HEK293 (cell line): ENCODE data around the gene TMEM79.

Experiments
- CTCF ChIA-PET: fragments of 350-600 bp; formaldehyde crosslinking; extraction: SDS; loops from one replicate; lab custom pipeline; 2021; ENCODE audit warnings: antibody characterized with exemption; lab: Yijun Ruan, JAX
- POLR2A ChIA-PET: fragments of 300-600 bp; formaldehyde crosslinking; extraction: SDS; loops from one replicate; lab custom pipeline; 2020; ENCODE audit warnings: antibody characterized with exemption, inconsistent platforms; lab: Yijun Ruan, JAX
- H3K27ac ChIP-seq: fragments of 200-500 bp; sonication (Bioruptor generic); 2 replicates; pipeline ENCODE4 v1.5.1; 2014; ENCODE audit warnings: low read depth, low read length, control low read depth, inconsistent platforms; ENCODE audit errors: extremely low read depth
- H3K36me3 ChIP-seq, 2 experiments: fragments of 200-500 bp in 1 of 2; sonication (Bioruptor generic) in 1 of 2; 1 replicate in 1 of 2; 2 replicates in 1 of 2; pipeline ENCODE4 v1.5.1; 2014 to 2017; ENCODE audit warnings: inconsistent platforms in 2 of 2, low read length in 2 of 2; ENCODE audit not compliant: control insufficient read depth in 2 of 2, insufficient read depth in 1 of 2
- H3K4me1 ChIP-seq: fragments of 200-500 bp; sonication (Bioruptor generic); 2 replicates; pipeline ENCODE4 v1.5.1; 2014; ENCODE audit warnings: mild to moderate bottlenecking, low read length, inconsistent platforms; ENCODE audit not compliant: control insufficient read depth, insufficient read depth
- H3K4me3 ChIP-seq: 2 replicates; pipeline ENCODE4 v1.5.1; 2011; ENCODE audit warnings: low read depth, mild to moderate bottlenecking, control low read depth, low read length, moderate library complexity
- H3K9me3 ChIP-seq: fragments of 200-500 bp; sonication (Bioruptor generic); 2 replicates; pipeline ENCODE4 v1.5.1; 2014; ENCODE audit warnings: low read depth, low read length, inconsistent platforms; ENCODE audit not compliant: control insufficient read depth, insufficient read depth
- BCL11B ChIP-seq: fragments of 450-650 bp; formaldehyde crosslinking; IDR thresholded peaks from 2 replicates; pipeline ENCODE4 v1.5.1; 2016; ENCODE audit warnings: low read depth, missing biosample characterization, missing genetic modification characterization
- GFI1B ChIP-seq: fragments of 450-650 bp; formaldehyde crosslinking; IDR thresholded peaks from 2 replicates; pipeline ENCODE4 v1.5.1; 2016; ENCODE audit warnings: missing biosample characterization, missing genetic modification characterization
- GLIS1 ChIP-seq: fragments of 450-650 bp; formaldehyde crosslinking; IDR thresholded peaks from 2 replicates; pipeline ENCODE4 v1.5.1; 2016; ENCODE audit warnings: missing biosample characterization, missing genetic modification characterization
- GLIS2 ChIP-seq: fragments of 450-650 bp; formaldehyde crosslinking; IDR thresholded peaks from 2 replicates; pipeline ENCODE4 v1.5.1; 2016; ENCODE audit warnings: missing biosample characterization, missing genetic modification characterization
- IKZF3 ChIP-seq: fragments of 450-650 bp; IDR thresholded peaks from 2 replicates; pipeline ENCODE4 v1.5.0; 2018; ENCODE audit warnings: missing biosample characterization, mild to moderate bottlenecking, missing genetic modification characterization, moderate library complexity
- KLF9 ChIP-seq: fragments of 450-650 bp; formaldehyde crosslinking; IDR thresholded peaks from 2 replicates; pipeline ENCODE4 v1.5.1; 2016; ENCODE audit warnings: missing biosample characterization, missing genetic modification characterization, low read depth
- SCRT2 ChIP-seq: fragments of 450-650 bp; formaldehyde crosslinking; IDR thresholded peaks from 2 replicates; pipeline ENCODE4 v1.5.1; 2016; ENCODE audit warnings: missing biosample characterization, missing genetic modification characterization
- ZBTB1 ChIP-seq: fragments of 450-650 bp; formaldehyde crosslinking; IDR thresholded peaks from 2 replicates; pipeline ENCODE4 v1.5.1; 2016; ENCODE audit warnings: missing biosample characterization, missing genetic modification characterization
- ZIC2 ChIP-seq: fragments of 450-650 bp; formaldehyde crosslinking; IDR thresholded peaks from 2 replicates; pipeline ENCODE4 v1.5.1; 2016; ENCODE audit warnings: missing biosample characterization, missing genetic modification characterization
- ZNF19 ChIP-seq: fragments of 450-650 bp; formaldehyde crosslinking; IDR thresholded peaks from 2 replicates; pipeline ENCODE4; 2016; ENCODE audit warnings: missing biosample characterization, missing genetic modification characterization, low read depth
- ZNF302 ChIP-seq: fragments of 450-650 bp; formaldehyde crosslinking; IDR thresholded peaks from 2 replicates; pipeline ENCODE4 v1.5.1; 2016; ENCODE audit warnings: missing biosample characterization, missing genetic modification characterization, low read depth
- ZNF354C ChIP-seq: fragments of 450-650 bp; formaldehyde crosslinking; IDR thresholded peaks from 2 replicates; pipeline ENCODE4 v1.5.1; 2016; ENCODE audit warnings: missing biosample characterization, missing genetic modification characterization, low read depth, borderline replicate concordance
- ZNF600 ChIP-seq: fragments of 450-650 bp; formaldehyde crosslinking; IDR thresholded peaks from 2 replicates; pipeline ENCODE4 v1.5.1; 2016; ENCODE audit warnings: missing biosample characterization, missing genetic modification characterization
- ZNF626 ChIP-seq: fragments of 450-650 bp; sonication (Bioruptor Pico); formaldehyde crosslinking; IDR thresholded peaks from 2 replicates; pipeline ENCODE4 v1.5.1; 2018; ENCODE audit warnings: missing biosample characterization, missing genetic modification characterization, inconsistent platforms
- TF ChIP-seq, protein P1 (sequence below): fragments of 450-650 bp; formaldehyde crosslinking; IDR thresholded peaks from 2 replicates; pipeline ENCODE4 v1.5.1; 2016; ENCODE audit warnings: missing biosample characterization, missing genetic modification characterization

Gene TMEM79

GRCh38 chr1:156241926-156242325, 42.2 kb upstream of the TMEM79 start, which contains the start of gene BGLAP:
Gene BGLAP (plus strand): TSS chr1:156242184. CDS start chr1:156242232, 48 bp downstream.
- H3K27ac ChIP-seq: no peak within 1 kb of the TSS
- H3K4me1 ChIP-seq: no peaks in the 10 kb centered on the region
- H3K4me3 ChIP-seq: no peak within 1 kb of the TSS
- ChIA-PET POLR2A (no interaction called here), CTCF (interaction anchor here (1.0 kb wide), 1 partner anchor 101 kb away, joined by 4 read pairs; no protein-coding TSS in a partner anchor)
- no peaks in the 10 kb centered on the region for H3K9me3 ChIP-seq
- TF ChIP-seq ZNF19: no peak
- 0 out of 2 replicates have a peak, but pooled peaks have one; percentile 23 for TF ChIP-seq ZNF600 (tag by site-specific recombination)
- H3K36me3 ChIP-seq: peaks cover 8 to 28% of the 10 kb centered on the region in 2 experiments; a peak in 2 of 3 replicates

- Histone ChIP-seq H3K27ac (no peak overlapping the region), H3K4me3 (no peak overlapping the region), H3K4me1 (no peaks in the 10 kb centered on the region), H3K9me3 (no peaks in the 10 kb centered on the region), H3K36me3 (peaks cover under 1 to 25% of the 10 kb centered on the region in 2 experiments; a peak in 2 of 3 replicates)
- TF ChIP-seq GLIS1 (tag by site-specific recombination) (peak; percentile 39), KLF9 (tag by site-specific recombination) (no peak), GLIS2 (tag by site-specific recombination) (peak; percentile 55; the same call in 1 of the 2 replicates), SCRT2 (0 out of 2 replicates have a peak, but pooled peaks have one; percentile 4)
- POLR2A ChIA-PET: no interaction called here
- CTCF ChIA-PET: no interaction called here
These were observed 41.4 kb upstream of the TMEM79 start for GRCh38 chr1:156242738-156243137.

DNA sequence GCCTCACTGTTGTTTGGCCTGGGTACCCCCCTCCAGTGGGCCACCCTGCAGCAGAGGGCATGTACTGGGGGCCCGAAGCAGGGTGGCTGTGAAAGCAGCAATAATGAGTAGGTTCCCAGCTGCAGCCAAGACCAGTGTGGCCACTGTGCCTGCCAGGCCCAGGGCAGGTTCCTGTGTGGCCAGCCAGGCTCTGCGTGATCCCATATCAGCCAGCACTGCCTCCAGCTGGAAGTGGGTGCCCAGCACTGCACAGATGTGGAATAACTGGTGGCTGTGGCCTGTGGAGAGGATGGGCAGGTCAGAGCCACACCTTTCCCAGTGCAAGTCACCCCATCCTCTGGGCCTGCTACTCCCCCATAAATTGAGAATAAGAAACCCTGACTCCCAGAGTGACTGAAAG, 40.0 kb upstream of the TMEM79 start:
- Histone ChIP-seq H3K4me3 (no peak overlapping the region), H3K9me3 (no peaks in the 10 kb centered on the region), H3K27ac (no peak overlapping the region), H3K4me1 (no peaks in the 10 kb centered on the region), H3K36me3 (peaks cover 0 to 20% of the 10 kb centered on the region in 2 experiments; a peak in 1 of 3 replicates)
- ChIA-PET CTCF (interaction anchor here (1.4 kb wide), 1 partner anchor 19 kb away, joined by 6 read pairs; no protein-coding TSS in a partner anchor), POLR2A (interaction anchor here (0.6 to 0.9 kb wide), 2 partner anchors 19 to 31 kb away, joined by 3 to 5 read pairs; partner anchors contain the start of gene PMF1)
- TF ChIP-seq ZNF354C (tag by site-specific recombination) (no peak), BCL11B (tag by site-specific recombination) (0 out of 2 replicates have a peak, but pooled peaks have one; percentile 10)

DNA sequence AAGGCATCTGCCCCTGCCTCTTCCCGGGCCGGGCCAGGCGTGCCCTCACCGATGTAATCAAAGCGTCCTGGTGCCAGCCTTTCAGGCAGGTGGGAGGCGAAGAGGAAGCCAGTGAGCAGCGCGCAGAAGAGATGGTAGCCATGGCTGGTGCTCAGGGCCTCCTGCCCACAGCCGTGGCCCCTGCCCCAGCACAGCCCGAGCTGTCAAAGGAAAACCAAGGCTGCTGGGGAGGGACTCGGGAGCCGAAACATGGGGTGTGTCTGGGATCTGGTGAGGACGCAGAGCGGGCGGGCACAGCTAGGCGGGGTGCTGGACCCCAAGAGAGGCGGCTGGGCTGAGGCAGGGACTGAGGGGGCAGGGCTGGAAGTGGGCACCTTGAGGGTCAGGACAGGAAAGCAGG, 39.4 kb upstream of the TMEM79 start:
- CTCF ChIA-PET: interaction anchor here (1.4 to 1.6 kb wide), 2 partner anchors 20 to 104 kb away, joined by 4 to 6 read pairs; no protein-coding TSS in a partner anchor

GRCh38 chr1:156245451-156246232, 38.5 kb upstream of the TMEM79 start:
- POLR2A ChIA-PET: interaction anchor here (0.8 to 1.1 kb wide), 2 partner anchors 28 to 37 kb away, joined by 3 read pairs; partner anchors contain the start of gene SMG5
- no peaks in the 10 kb centered on the region for H3K4me1 ChIP-seq
- CTCF ChIA-PET: interaction anchor here (0.7 to 1.6 kb wide), 4 partner anchors 18 to 105 kb away, joined by 3 to 6 read pairs (median 4); no protein-coding TSS in a partner anchor
- H3K4me3 ChIP-seq: no peak overlapping the region
- H3K27ac ChIP-seq: no peak overlapping the region
- peaks cover 0 to 30% of the 10 kb centered on the region in 2 experiments; a peak in 1 of 3 replicates for H3K36me3 ChIP-seq
- no peaks in the 10 kb centered on the region for H3K9me3 ChIP-seq
- TF ChIP-seq ZBTB1 (tag by site-specific recombination) (no peak), SCRT2 (no peak), ZNF626 (tag by site-specific recombination) (no peak), ZIC2 (no peak), GFI1B (tag by site-specific recombination) (no peak), IKZF3 (tag by site-specific recombination) (no peak)
- TF ChIP-seq, protein P1, sequence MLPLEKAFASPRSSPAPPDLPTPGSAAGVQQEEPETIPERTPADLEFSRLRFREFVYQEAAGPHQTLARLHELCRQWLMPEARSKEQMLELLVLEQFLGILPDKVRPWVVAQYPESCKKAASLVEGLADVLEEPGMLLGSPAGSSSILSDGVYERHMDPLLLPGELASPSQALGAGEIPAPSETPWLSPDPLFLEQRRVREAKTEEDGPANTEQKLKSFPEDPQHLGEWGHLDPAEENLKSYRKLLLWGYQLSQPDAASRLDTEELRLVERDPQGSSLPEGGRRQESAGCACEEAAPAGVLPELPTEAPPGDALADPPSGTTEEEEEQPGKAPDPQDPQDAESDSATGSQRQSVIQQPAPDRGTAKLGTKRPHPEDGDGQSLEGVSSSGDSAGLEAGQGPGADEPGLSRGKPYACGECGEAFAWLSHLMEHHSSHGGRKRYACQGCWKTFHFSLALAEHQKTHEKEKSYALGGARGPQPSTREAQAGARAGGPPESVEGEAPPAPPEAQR (tag by site-specific recombination): no peak

More for the DNA sequence above, 39.4 kb upstream of the TMEM79 start:
- TF ChIP-seq ZNF302 (tag by site-specific recombination): no peak
- peak; percentile 39 for TF ChIP-seq ZNF600 (tag by site-specific recombination)
- H3K4me3 ChIP-seq: no peak overlapping the region
- H3K9me3 ChIP-seq: no peaks in the 10 kb centered on the region
- POLR2A ChIA-PET: interaction anchor here (0.6 to 0.9 kb wide), 2 partner anchors 20 to 32 kb away, joined by 3 to 5 read pairs; partner anchors contain the start of gene PMF1
- peaks cover 0 to 21% of the 10 kb centered on the region in 2 experiments; a peak in 1 of 3 replicates for H3K36me3 ChIP-seq
- no peaks in the 10 kb centered on the region for H3K4me1 ChIP-seq
- no peak overlapping the region for H3K27ac ChIP-seq
